ENCODE measurements around the gene WDR89.

- TF ChIP-seq EZH2phosphoT487 (conservative IDR thresholded peaks at IDR 0.05; ENCODE audit: low read length) (no peak), CTCF (IDR thresholded peaks at IDR 0.05; ENCODE audit: insufficient read depth, low read length, poor library complexity, severe bottlenecking) (no peak)
Measured at GRCh38 chr14:63563370-63564026, 78.2 kb downstream of the WDR89 start.
